Suppressor macrophage (primary cell): Measurements from ENCODE around the gene THSD4.

Source experiments
- DNase-seq, 4 experiments: peaks; one replicate each; pipeline ENCODE4 v3.0.0-alpha.2; 2020 to 2022

The THSD4 gene

GRCh38 chr15:71226536-71227455 is 111.5 kb downstream of the THSD4 start:
- DNase-seq, result no peak

GRCh38 chr15:71228403-71228802 is 113.1 kb downstream of the THSD4 start:
- no peak for DNase-seq

GRCh38 chr15:71230303-71230702 is 115.0 kb downstream of the THSD4 start:
- no peak for DNase-seq

GRCh38 chr15:71231758-71232157 is 116.5 kb downstream of the THSD4 start:
- no peak for DNase-seq

- no peak for DNase-seq
Observed at GRCh38 chr15:71232411-71232810, 117.1 kb downstream of the THSD4 start.

GRCh38 chr15:71237456-71238188 is 122.4 kb downstream of the THSD4 start:
- DNase-seq, result no peak

- DNase-seq, result no peak
Observed at GRCh38 chr15:71238926-71239325, 123.7 kb downstream of the THSD4 start.

- no peak for DNase-seq
Observed at GRCh38 chr15:71239592-71240364, 124.5 kb downstream of the THSD4 start.

GRCh38 chr15:71242292-71242691 is 127.0 kb downstream of the THSD4 start:
- DNase-seq, result no peak

GRCh38 chr15:71244250-71244649 is 129.0 kb downstream of the THSD4 start:
- no peak for DNase-seq

GRCh38 chr15:71245588-71245987 is 130.3 kb downstream of the THSD4 start:
- DNase-seq, result no peak

- DNase-seq, result no peak
Observed at GRCh38 chr15:71248386-71248785, 133.1 kb downstream of the THSD4 start.

GRCh38 chr15:71249986-71250385 is 134.7 kb downstream of the THSD4 start:
- DNase-seq, result no peak

GRCh38 chr15:71250936-71251583 is 135.8 kb downstream of the THSD4 start:
- no peak for DNase-seq

GRCh38 chr15:71251584-71252043 is 136.3 kb downstream of the THSD4 start:
- no peak for DNase-seq

- no peak for DNase-seq
Observed at GRCh38 chr15:71252044-71252739, 136.9 kb downstream of the THSD4 start.

GRCh38 chr15:71252740-71253047 is 137.4 kb downstream of the THSD4 start:
- DNase-seq, result no peak

- no peak for DNase-seq
Observed at GRCh38 chr15:71254491-71254890, 139.2 kb downstream of the THSD4 start.

- DNase-seq, result no peak
Observed at GRCh38 chr15:71256934-71257664, 141.8 kb downstream of the THSD4 start.

- no peak for DNase-seq
Observed at GRCh38 chr15:71259866-71260265, 144.6 kb downstream of the THSD4 start.

- DNase-seq, result no peak
Observed at GRCh38 chr15:71261418-71261817, 146.1 kb downstream of the THSD4 start.
